Measurements from ENCODE around the gene HUS1.
"Not testable (repeated sequence)": the region's sequence is repeated elsewhere in the genome, so short reads cannot be mapped to it uniquely, and the experiment has no call there.

HUS1 gene

GRCh38 chr7:47932466-47933037 is 46.9 kb downstream of the HUS1 start:
- no peak overlapping the region for H3K27ac ChIP-seq
- TF ChIP-seq ZFX (IDR thresholded peaks at IDR 0.05) (no peak), CTCF (conservative IDR thresholded peaks at IDR 0.05) (no peak)

GRCh38 chr7:47932016-47932415 is 47.4 kb downstream of the HUS1 start:
- no peak overlapping the region for H3K27ac ChIP-seq
- TF ChIP-seq ZFX (IDR thresholded peaks at IDR 0.05) (no peak), CTCF (conservative IDR thresholded peaks at IDR 0.05) (no peak)

- H3K27ac ChIP-seq, result no peak overlapping the region
- no peak for TF ChIP-seq CTCF (conservative IDR thresholded peaks at IDR 0.05)
- TF ChIP-seq ZFX (IDR thresholded peaks at IDR 0.05), result no peak
Measured at GRCh38 chr7:47931005-47932004, 48.1 kb downstream of the HUS1 start.

GRCh38 chr7:47924266-47924665 is 55.1 kb downstream of the HUS1 start:
- H3K27ac ChIP-seq, result no peak overlapping the region
- TF ChIP-seq ZFX (IDR thresholded peaks at IDR 0.05), result no peak
- TF ChIP-seq CTCF (conservative IDR thresholded peaks at IDR 0.05), result no peak

GRCh38 chr7:47923081-47923875 is 56.1 kb downstream of the HUS1 start:
- H3K27ac ChIP-seq, result not testable (repeated sequence)

- H3K27ac ChIP-seq, result not testable (repeated sequence)
Measured at GRCh38 chr7:47916514-47916913, 62.9 kb downstream of the HUS1 start.

- H3K27ac ChIP-seq, result no peak overlapping the region
- TF ChIP-seq ZFX (IDR thresholded peaks at IDR 0.05) (no peak), CTCF (conservative IDR thresholded peaks at IDR 0.05) (no peak)
Measured at GRCh38 chr7:47915616-47915976, 63.8 kb downstream of the HUS1 start.
